Ovary (tissue), 9 donors: ENCODE results near the gene TYMS. TPM values are rescaled to one million over a fixed set of nuclear protein-coding genes. Genes with fewer than 3 reads are reported as not detected.

Experiments
- DNase-seq, 5 donors: peaks; one replicate each; pipeline ENCODE4 v3.0.0-alpha.2; 2019 to 2020
- H3K27ac ChIP-seq, 2 donors: fragments of 200-600 bp; one replicate each; pipeline versions ENCODE4 v1.5.1 to v1.8.0; 2019 to 2022
- H3K27me3 ChIP-seq: fragments of 200-600 bp; one replicate; pipeline ENCODE4 v1.8.0; 2022
- H3K36me3 ChIP-seq: fragments of 200-600 bp; sonication (generic); one replicate; pipeline ENCODE4 v1.5.1; 2019
- H3K4me1 ChIP-seq: one replicate; pipeline ENCODE4 v1.8.1; 2013; ENCODE audit warnings: mild to moderate bottlenecking, moderate library complexity; ENCODE audit not compliant: insufficient read depth
- H3K4me3 ChIP-seq: fragments of 200-600 bp; sonication (generic); one replicate; pipeline ENCODE4 v1.5.1; 2017
- H3K9me3 ChIP-seq, 2 donors: fragments of 200-600 bp in 1 of 2; sonication (generic) in 1 of 2; one replicate each; pipeline versions ENCODE4 v1.5.1 to v1.8.1; 2013 to 2019; ENCODE audit warnings: mild to moderate bottlenecking in 1 of 2, moderate library complexity in 1 of 2
- EP300 ChIP-seq: sonication (generic); formaldehyde crosslinking; IDR thresholded peaks from one replicate; pipeline ENCODE4 v1.6.1; 2017; ENCODE audit warnings: antibody characterized with exemption
- POLR2A ChIP-seq: fragments of 450-650 bp; IDR thresholded peaks from one replicate; pipeline ENCODE4 v1.6.1; 2017; ENCODE audit warnings: antibody characterized with exemption, mild to moderate bottlenecking, moderate library complexity
- WGBS, 3 donors: extraction: QIAGEN DNeasy Blood & Tissue Kit in 1 of 3; methylation state at CpG; one replicate each; pipeline versions ENCODE4 v1.1.5 to v1.1.7; 2013 to 2017; 5-methylcytosine and 5-hydroxymethylcytosine counted together
- intact Hi-C, 4 donors: fragments of 100-400 bp; cut with DNase I; formaldehyde crosslinking; loops; one replicate each; pipeline versions ENCODE4 v1.11.0 to v1.15.1; 2022 to 2023
- polyA plus RNA-seq, 2 donors: library from polyadenylated mRNA; stranded (reverse); fragments of 200-250 nt in 1 of 2; fragments of 350-450 nt in 1 of 2; fragmentation: Illumina TruSeq in 1 of 2; extraction: RNeasy Lipid Tissue Mini Kit (QIAGEN cat#74804) in 1 of 2; gene quantifications; one replicate each; pipeline ENCODE4 v1.2.3, GENCODE V29; 2013 to 2014
- total RNA-seq, 7 donors: library from RNA; depleted of rRNA in 2 of 7; stranded (reverse); fragments of >200 nt in 2 of 7; fragmentation: NEBNext Ultra II Directional in 3 of 7; extraction: Animal tissue kit (Norgen Biotek cat#: 25700) in 3 of 7; gene quantifications; one replicate each; pipeline versions ENCODE4 v1.1.0 to v1.2.4, GENCODE V29; 2016 to 2023
- TF ChIP-seq, protein P1 (sequence below), 3 donors: fragments of 450-650 bp in 2 of 3; fragments of 200-600 bp in 1 of 3; IDR thresholded peaks; one replicate each; pipeline versions ENCODE4 v1.5.1 to v1.8.0; 2016 to 2022; ENCODE audit warnings: antibody characterized with exemption in 3 of 3, mild to moderate bottlenecking in 1 of 3
- donor health status: DM: no; HTN: no; CAD: no; lungs with moderate emphysema.
- donor health status: DM: no; HTN: no; CAD: no.
- donor health status: Bipolar disorder and iron deficiency.
- donor health status: DM: yes; HTN: yes; CAD: no.
- donor health status: DM: no; HTN: no; CAD: no.
- donor health status: DM: yes; HTN: yes; CAD: no.

TYMS gene
- total and polyA plus RNA-seq, 9 donors, result 0.48 to 8.4 (median 4.4) TPM

DNA sequence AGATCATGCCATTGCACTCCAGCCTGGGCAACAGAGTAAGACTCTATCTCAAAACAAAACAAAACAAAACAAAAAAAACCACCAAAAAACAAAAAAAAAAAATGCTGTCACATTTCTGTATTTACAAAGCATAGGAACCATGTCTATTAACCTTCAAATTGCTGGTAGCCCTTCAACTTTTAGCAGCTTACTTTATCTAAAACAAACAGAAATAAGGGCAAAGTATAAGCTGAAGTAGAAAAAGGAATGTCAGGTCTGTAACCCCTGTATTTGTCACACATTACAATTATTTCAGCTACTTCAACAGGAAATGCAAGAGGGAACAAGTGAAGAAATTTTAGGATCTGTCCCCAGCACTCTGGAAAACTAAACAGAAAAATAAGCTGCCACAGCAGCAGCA lies 25.4 kb downstream of the TYMS start:
- no peak for DNase-seq

DNA sequence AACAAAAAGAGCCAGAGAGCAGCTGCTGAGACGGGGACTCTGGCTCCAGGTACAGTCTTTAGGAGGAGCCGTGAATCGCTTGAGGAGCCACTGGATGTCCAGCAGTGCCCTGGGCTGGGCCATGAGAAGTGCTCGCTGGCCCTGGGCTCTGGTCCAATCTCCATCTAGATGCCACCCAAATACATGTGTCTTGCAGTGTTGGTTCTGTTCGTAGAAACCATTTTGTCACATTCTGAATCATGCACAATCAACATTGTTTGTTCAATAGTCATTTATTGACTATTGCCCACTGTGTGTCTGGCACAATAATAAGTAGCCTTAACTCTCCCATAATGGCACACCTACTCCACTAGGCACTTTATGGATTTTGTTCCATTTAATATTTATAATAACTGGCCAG lies 26.1 kb downstream of the TYMS start:
- 89 to 92% (median 92%) methylated on average over 4 to 5 of the region's 5 CpGs for WGBS, 3 donors
- no peaks in the 10 kb centered on the region for H3K4me1 ChIP-seq
- H3K4me3 ChIP-seq, result no peak overlapping the region
- no peak for DNase-seq
- intact Hi-C loops, result no loop called here
- TF ChIP-seq EP300 (no peak), POLR2A (no peak)
- TF ChIP-seq, protein P1, sequence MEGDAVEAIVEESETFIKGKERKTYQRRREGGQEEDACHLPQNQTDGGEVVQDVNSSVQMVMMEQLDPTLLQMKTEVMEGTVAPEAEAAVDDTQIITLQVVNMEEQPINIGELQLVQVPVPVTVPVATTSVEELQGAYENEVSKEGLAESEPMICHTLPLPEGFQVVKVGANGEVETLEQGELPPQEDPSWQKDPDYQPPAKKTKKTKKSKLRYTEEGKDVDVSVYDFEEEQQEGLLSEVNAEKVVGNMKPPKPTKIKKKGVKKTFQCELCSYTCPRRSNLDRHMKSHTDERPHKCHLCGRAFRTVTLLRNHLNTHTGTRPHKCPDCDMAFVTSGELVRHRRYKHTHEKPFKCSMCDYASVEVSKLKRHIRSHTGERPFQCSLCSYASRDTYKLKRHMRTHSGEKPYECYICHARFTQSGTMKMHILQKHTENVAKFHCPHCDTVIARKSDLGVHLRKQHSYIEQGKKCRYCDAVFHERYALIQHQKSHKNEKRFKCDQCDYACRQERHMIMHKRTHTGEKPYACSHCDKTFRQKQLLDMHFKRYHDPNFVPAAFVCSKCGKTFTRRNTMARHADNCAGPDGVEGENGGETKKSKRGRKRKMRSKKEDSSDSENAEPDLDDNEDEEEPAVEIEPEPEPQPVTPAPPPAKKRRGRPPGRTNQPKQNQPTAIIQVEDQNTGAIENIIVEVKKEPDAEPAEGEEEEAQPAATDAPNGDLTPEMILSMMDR (IDR thresholded peaks at IDR 0.05), result no peak
- H3K27me3 ChIP-seq, result no peaks in the 10 kb centered on the region
- H3K27ac ChIP-seq, result no peak overlapping the region
- no peaks in the 10 kb centered on the region for H3K36me3 ChIP-seq
- no peaks in the 10 kb centered on the region for H3K9me3 ChIP-seq

More for the DNA sequence above, 25.4 kb downstream of the TYMS start:
- TF ChIP-seq EP300 (no peak), POLR2A (no peak)
- TF ChIP-seq, protein P1 (IDR thresholded peaks at IDR 0.05), result no peak
- no peaks in the 10 kb centered on the region for H3K36me3 ChIP-seq
- H3K4me3 ChIP-seq, result no peak overlapping the region
- H3K27me3 ChIP-seq, result no peaks in the 10 kb centered on the region
- H3K27ac ChIP-seq, result no peak overlapping the region
- H3K9me3 ChIP-seq, result no peaks in the 10 kb centered on the region
- H3K4me1 ChIP-seq, result no peaks in the 10 kb centered on the region
- intact Hi-C loops, result no loop called here

DNA sequence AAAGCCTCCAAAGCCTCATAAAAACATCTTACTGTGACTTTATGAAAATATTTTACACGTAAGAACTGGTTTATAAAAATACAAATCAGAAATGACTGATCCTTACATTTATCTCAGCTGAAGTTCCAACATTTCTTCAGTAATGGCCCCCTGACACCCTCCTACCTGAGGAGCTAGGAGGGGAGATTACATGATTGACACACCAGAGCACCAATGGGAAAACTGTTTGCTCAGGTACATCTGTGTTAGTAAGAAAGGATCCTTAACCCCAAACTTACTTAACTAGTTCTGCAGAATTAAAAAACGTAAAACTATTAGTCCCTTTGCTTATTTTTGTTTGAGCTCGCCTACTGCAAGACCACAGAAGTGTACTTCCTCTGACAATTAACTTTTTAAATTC lies 28.0 kb downstream of the TYMS start:
- H3K9me3 ChIP-seq, result no peaks in the 10 kb centered on the region
- TF ChIP-seq, protein P1 (IDR thresholded peaks at IDR 0.05), result no peak
- TF ChIP-seq POLR2A (no peak), EP300 (no peak)

DNA sequence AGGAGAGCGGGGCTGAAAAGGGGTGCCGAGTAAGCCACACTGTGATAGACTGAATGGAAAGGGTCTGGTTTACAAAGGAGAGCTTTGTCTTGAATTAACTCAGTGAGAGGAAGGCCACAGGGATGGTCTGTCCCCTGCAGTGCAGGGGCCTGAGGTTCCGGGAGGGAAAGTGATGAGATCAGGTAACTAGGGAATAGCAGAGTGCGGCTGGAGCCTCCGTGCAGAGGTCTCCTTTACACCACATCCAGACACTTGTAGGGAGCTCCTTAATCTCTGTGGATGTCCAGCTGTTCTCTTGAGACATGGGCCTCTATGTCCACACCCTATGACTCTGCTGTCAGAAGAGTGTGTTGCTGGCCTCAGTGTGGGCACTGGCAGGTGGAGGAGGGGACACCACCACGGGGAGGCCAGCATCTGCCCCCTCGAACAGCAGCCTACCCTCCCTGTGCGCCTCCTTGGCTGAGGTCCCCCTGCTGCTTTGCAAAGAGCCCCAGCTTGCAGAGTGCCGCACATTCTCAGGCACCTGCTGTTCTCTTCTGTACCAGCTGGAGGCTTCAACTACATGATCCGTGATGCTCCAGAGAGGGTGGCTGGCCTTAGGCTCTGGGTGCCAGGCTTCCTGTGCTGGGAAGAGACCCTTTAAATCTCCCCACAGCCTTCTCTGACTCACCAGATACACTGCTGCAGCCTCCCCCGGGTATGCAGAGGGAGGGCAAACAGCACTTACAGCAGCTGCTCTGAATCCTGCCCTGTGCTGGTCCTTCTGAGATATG lies 29.1 kb downstream of the TYMS start:
- no peaks in the 10 kb centered on the region for H3K4me1 ChIP-seq
- no peaks in the 10 kb centered on the region for H3K36me3 ChIP-seq
- no peak overlapping the region for H3K27ac ChIP-seq
- H3K9me3 ChIP-seq, result no peaks in the 10 kb centered on the region
- DNase-seq, result no peak
- WGBS, 3 donors, result 72 to 76% (median 72%) methylated on average over 10 to 11 of the region's 11 CpGs
- no peak for TF ChIP-seq POLR2A
- TF ChIP-seq, protein P1 (IDR thresholded peaks at IDR 0.05), result no peak
- no peak for TF ChIP-seq EP300
- intact Hi-C loops, result no loop called here
- H3K4me3 ChIP-seq, result no peak overlapping the region
- H3K27me3 ChIP-seq, result no peaks in the 10 kb centered on the region

More for the DNA sequence above, 28.0 kb downstream of the TYMS start:
- intact Hi-C loops, result no loop called here
- 79 to 87% (median 84%) methylated on average over 3 of the region's 3 CpGs for WGBS, 3 donors
- no peaks in the 10 kb centered on the region for H3K4me1 ChIP-seq
- no peaks in the 10 kb centered on the region for H3K36me3 ChIP-seq
- no peak overlapping the region for H3K4me3 ChIP-seq
- H3K27ac ChIP-seq, result no peak overlapping the region
- H3K27me3 ChIP-seq, result no peaks in the 10 kb centered on the region
- no peak for DNase-seq
